WTC11 (cell line): ENCODE results near the gene CACNG1. TPM values are rescaled to one million over a fixed set of nuclear protein-coding genes. Genes with fewer than 3 reads are reported as not detected.
A peak's percentile ranks its signal among the peaks of the same experiment; 100 is the strongest.

Experiments
- ATAC-seq: fragments of 200-7000 bp; cut with Tn5 transposase; 2 replicates; pipeline ENCODE4 v1.10.0; 2021; ENCODE audit warnings: mild to moderate bottlenecking, moderate library complexity
- CTCF ChIA-PET: fragments of 300-600 bp; sonication (Branson Sonifier 250); formaldehyde crosslinking; loops from one replicate; lab custom pipeline; 2021; ENCODE audit warnings: antibody characterized with exemption; lab: Charles Lee
- POLR2A ChIA-PET: fragments of 350-600 bp; sonication (Branson Sonifier 250); formaldehyde crosslinking; loops from one replicate; lab custom pipeline; 2021; ENCODE audit warnings: antibody characterized with exemption; lab: Charles Lee
- DNase-seq: peaks from one replicate; pipeline ENCODE4 v3.0.0; 2021; ENCODE audit warnings: low spot score
- H3K27ac Mint-ChIP-seq: 2 replicates; pipeline ENCODE4 v1.8.0; 2021; ENCODE audit warnings: mixed read lengths
- H3K27me3 Mint-ChIP-seq: 2 replicates; pipeline ENCODE4 v1.8.0; 2021; ENCODE audit warnings: low read depth, mild to moderate bottlenecking, moderate library complexity, mixed read lengths
- H3K36me3 Mint-ChIP-seq: 2 replicates; pipeline ENCODE4 v1.8.0; 2021; ENCODE audit warnings: mixed read lengths
- H3K4me1 Mint-ChIP-seq: 2 replicates; pipeline ENCODE4 v1.8.0; 2022; ENCODE audit warnings: mixed read lengths
- H3K4me3 Mint-ChIP-seq: 2 replicates; pipeline ENCODE4 v1.8.0; 2021; ENCODE audit warnings: mild to moderate bottlenecking, moderate library complexity, mixed read lengths
- H3K9me3 Mint-ChIP-seq: 2 replicates; pipeline ENCODE4 v1.8.0; 2021; ENCODE audit warnings: mixed read lengths
- CBFB ChIP-seq: sonication (generic); formaldehyde crosslinking; IDR thresholded peaks from 2 replicates; pipeline ENCODE4 v1.8.1; 2022; ENCODE audit warnings: mild to moderate bottlenecking, low read depth, missing genetic modification reagents
- CREM ChIP-seq: sonication (generic); formaldehyde crosslinking; IDR thresholded peaks from 2 replicates; pipeline ENCODE4 v1.8.1; 2022; ENCODE audit warnings: mild to moderate bottlenecking, missing genetic modification reagents, moderate library complexity
- E2F1 ChIP-seq: sonication (generic); formaldehyde crosslinking; IDR thresholded peaks from 2 replicates; pipeline ENCODE4 v1.8.0; 2022; ENCODE audit warnings: mild to moderate bottlenecking, missing genetic modification reagents
- EMX1 ChIP-seq: fragments of 250-450 bp; sonication (Bioruptor Pico); IDR thresholded peaks from 2 replicates; pipeline ENCODE4 v1.8.0; 2021; ENCODE audit warnings: mild to moderate bottlenecking
- FOXK1 ChIP-seq: sonication (generic); formaldehyde crosslinking; IDR thresholded peaks from 2 replicates; pipeline ENCODE4 v1.8.0; 2022; ENCODE audit warnings: mild to moderate bottlenecking, moderate library complexity, missing genetic modification reagents
- GTF2I ChIP-seq: fragments of 250-450 bp; sonication (Bioruptor Pico); conservative IDR thresholded peaks from 2 replicates; pipeline ENCODE4 v1.4.0; 2021; ENCODE audit warnings: mild to moderate bottlenecking
- HMGA2 ChIP-seq: fragments of 250-450 bp; sonication (Bioruptor Pico); IDR thresholded peaks from 2 replicates; pipeline ENCODE4 v1.4.0; 2021; ENCODE audit warnings: mild to moderate bottlenecking, moderate library complexity
- JAZF1 ChIP-seq: fragments of 250-450 bp; sonication (Bioruptor Pico); IDR thresholded peaks from 2 replicates; pipeline ENCODE4 v1.9.0; 2021; ENCODE audit warnings: moderate library complexity, mild to moderate bottlenecking, inconsistent platforms
- NR1H2 ChIP-seq: sonication (generic); formaldehyde crosslinking; IDR thresholded peaks from 2 replicates; pipeline ENCODE4 v1.9.0; 2021; ENCODE audit warnings: mild to moderate bottlenecking, moderate library complexity, missing genetic modification reagents
- NR3C1 ChIP-seq: sonication (generic); formaldehyde crosslinking; conservative IDR thresholded peaks from 2 replicates; pipeline ENCODE4 v1.8.1; 2023; ENCODE audit warnings: low read depth, mild to moderate bottlenecking, missing genetic modification reagents
- PRRX2 ChIP-seq: fragments of 250-450 bp; sonication (Bioruptor Pico); IDR thresholded peaks from 2 replicates; pipeline ENCODE4 v1.8.0; 2021; ENCODE audit warnings: mild to moderate bottlenecking
- SMAD4 ChIP-seq: sonication (generic); formaldehyde crosslinking; IDR thresholded peaks from 2 replicates; pipeline ENCODE4 v1.8.0; 2022; ENCODE audit warnings: mild to moderate bottlenecking, missing genetic modification reagents
- STAT6 ChIP-seq: sonication (generic); formaldehyde crosslinking; conservative IDR thresholded peaks from 2 replicates; pipeline ENCODE4 v1.8.1; 2023; ENCODE audit warnings: mild to moderate bottlenecking, low read depth, missing genetic modification reagents, moderate library complexity
- ZNF416 ChIP-seq: fragments of 250-450 bp; sonication (Bioruptor Pico); IDR thresholded peaks from 2 replicates; pipeline ENCODE4 v1.9.0; 2021; ENCODE audit warnings: mild to moderate bottlenecking, inconsistent platforms
- total RNA-seq: library from RNA; stranded (reverse); gene quantifications from 3 replicates; pipeline ENCODE4 v1.2.3, GENCODE V29; 2021
- TF ChIP-seq, protein P1 (sequence below): sonication (generic); formaldehyde crosslinking; IDR thresholded peaks from 2 replicates; pipeline ENCODE4 v1.8.0; 2022; ENCODE audit warnings: mild to moderate bottlenecking, missing genetic modification reagents
- TF ChIP-seq, protein P2 (sequence below): sonication (generic); formaldehyde crosslinking; IDR thresholded peaks from 2 replicates; pipeline ENCODE4 v1.8.1; 2023; ENCODE audit warnings: mild to moderate bottlenecking, missing genetic modification reagents
- TF ChIP-seq, protein P3 (sequence below): sonication (generic); formaldehyde crosslinking; IDR thresholded peaks from 2 replicates; pipeline ENCODE4 v1.8.0; 2022; ENCODE audit warnings: mild to moderate bottlenecking, missing genetic modification reagents
- TF ChIP-seq, protein P4 (sequence below): sonication (generic); formaldehyde crosslinking; conservative IDR thresholded peaks from 2 replicates; pipeline ENCODE4 v1.8.1; 2022; ENCODE audit warnings: mild to moderate bottlenecking, missing genetic modification reagents
- TF ChIP-seq, protein P5 (sequence below): sonication (generic); formaldehyde crosslinking; IDR thresholded peaks from 2 replicates; pipeline ENCODE4 v1.8.0; 2023; ENCODE audit warnings: missing genetic modification reagents, mild to moderate bottlenecking, borderline replicate concordance

The CACNG1 gene
- total RNA-seq, 1 experiment from 2014 or later = not detected

- Mint-ChIP-seq H3K4me3 (no peak overlapping the region), H3K36me3 (no peaks in the 10 kb centered on the region), H3K4me1 (peaks cover 9% of the 10 kb centered on the region), H3K9me3 (peaks cover 8% of the 10 kb centered on the region), H3K27me3 (no peaks in the 10 kb centered on the region), H3K27ac (no peak overlapping the region)
- no peak for ATAC-seq
- DNase-seq = no peak
- ChIA-PET POLR2A (interaction anchor here (0.5 kb wide), 1 partner anchor 188 kb away, joined by 4 read pairs; no protein-coding TSS in a partner anchor), CTCF (no interaction called here)
- TF ChIP-seq, protein P1, sequence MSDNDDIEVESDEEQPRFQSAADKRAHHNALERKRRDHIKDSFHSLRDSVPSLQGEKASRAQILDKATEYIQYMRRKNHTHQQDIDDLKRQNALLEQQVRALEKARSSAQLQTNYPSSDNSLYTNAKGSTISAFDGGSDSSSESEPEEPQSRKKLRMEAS (CRISPR knock-in tag) = no peak
- TF ChIP-seq SMAD4 (CRISPR knock-in tag) (no peak), FOXK1 (CRISPR knock-in tag) (no peak), GTF2I (CRISPR knock-in tag) (no peak), NR1H2 (CRISPR knock-in tag) (no peak)
- TF ChIP-seq, protein P2, sequence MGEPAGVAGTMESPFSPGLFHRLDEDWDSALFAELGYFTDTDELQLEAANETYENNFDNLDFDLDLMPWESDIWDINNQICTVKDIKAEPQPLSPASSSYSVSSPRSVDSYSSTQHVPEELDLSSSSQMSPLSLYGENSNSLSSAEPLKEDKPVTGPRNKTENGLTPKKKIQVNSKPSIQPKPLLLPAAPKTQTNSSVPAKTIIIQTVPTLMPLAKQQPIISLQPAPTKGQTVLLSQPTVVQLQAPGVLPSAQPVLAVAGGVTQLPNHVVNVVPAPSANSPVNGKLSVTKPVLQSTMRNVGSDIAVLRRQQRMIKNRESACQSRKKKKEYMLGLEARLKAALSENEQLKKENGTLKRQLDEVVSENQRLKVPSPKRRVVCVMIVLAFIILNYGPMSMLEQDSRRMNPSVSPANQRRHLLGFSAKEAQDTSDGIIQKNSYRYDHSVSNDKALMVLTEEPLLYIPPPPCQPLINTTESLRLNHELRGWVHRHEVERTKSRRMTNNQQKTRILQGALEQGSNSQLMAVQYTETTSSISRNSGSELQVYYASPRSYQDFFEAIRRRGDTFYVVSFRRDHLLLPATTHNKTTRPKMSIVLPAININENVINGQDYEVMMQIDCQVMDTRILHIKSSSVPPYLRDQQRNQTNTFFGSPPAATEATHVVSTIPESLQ (CRISPR knock-in tag) = no peak
Observed at GRCh38 chr17:67066717-67067116, 22.4 kb downstream of the CACNG1 start.

- Mint-ChIP-seq H3K27ac (peak overlapping the region; percentile 16; the same call in 1 of the 2 replicates), H3K36me3 (no peaks in the 10 kb centered on the region), H3K4me3 (no peak overlapping the region), H3K9me3 (peaks cover 5% of the 10 kb centered on the region), H3K27me3 (no peaks in the 10 kb centered on the region), H3K4me1 (peaks cover 9% of the 10 kb centered on the region)
- ATAC-seq = no peak
- POLR2A ChIA-PET = no interaction called here
- DNase-seq = no peak
- CTCF ChIA-PET = interaction anchor here (0.5 to 2.1 kb wide), 4 partner anchors 51 to 1548 kb away, joined by 3 to 7 read pairs (median 3); no protein-coding TSS in a partner anchor
- TF ChIP-seq ZNF416 (CRISPR knock-in tag) (no peak), JAZF1 (no peak), STAT6 (no peak), PRRX2 (CRISPR knock-in tag) (no peak), EMX1 (no peak), CBFB (CRISPR knock-in tag) (no peak), NR3C1 (no peak)
- TF ChIP-seq, protein P3, sequence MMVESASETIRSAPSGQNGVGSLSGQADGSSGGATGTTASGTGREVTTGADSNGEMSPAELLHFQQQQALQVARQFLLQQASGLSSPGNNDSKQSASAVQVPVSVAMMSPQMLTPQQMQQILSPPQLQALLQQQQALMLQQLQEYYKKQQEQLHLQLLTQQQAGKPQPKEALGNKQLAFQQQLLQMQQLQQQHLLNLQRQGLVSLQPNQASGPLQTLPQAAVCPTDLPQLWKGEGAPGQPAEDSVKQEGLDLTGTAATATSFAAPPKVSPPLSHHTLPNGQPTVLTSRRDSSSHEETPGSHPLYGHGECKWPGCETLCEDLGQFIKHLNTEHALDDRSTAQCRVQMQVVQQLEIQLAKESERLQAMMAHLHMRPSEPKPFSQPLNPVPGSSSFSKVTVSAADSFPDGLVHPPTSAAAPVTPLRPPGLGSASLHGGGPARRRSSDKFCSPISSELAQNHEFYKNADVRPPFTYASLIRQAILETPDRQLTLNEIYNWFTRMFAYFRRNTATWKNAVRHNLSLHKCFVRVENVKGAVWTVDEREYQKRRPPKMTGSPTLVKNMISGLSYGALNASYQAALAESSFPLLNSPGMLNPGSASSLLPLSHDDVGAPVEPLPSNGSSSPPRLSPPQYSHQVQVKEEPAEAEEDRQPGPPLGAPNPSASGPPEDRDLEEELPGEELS = no peak
Observed at GRCh38 chr17:67067571-67068482, 23.5 kb downstream of the CACNG1 start.

GRCh38 chr17:67068999-67069398, 24.6 kb downstream of the CACNG1 start:
- peaks cover 9% of the 10 kb centered on the region for H3K4me1 Mint-ChIP-seq
- ChIA-PET CTCF (interaction anchor here (0.7 to 2.1 kb wide), 2 partner anchors 53 to 1547 kb away, joined by 3 to 7 read pairs; no protein-coding TSS in a partner anchor), POLR2A (no interaction called here)
- no peak overlapping the region; the same call in 1 of the 2 replicates for H3K27ac Mint-ChIP-seq
- H3K9me3 Mint-ChIP-seq = no peaks in the 10 kb centered on the region
- ATAC-seq (no peak), DNase-seq (no peak)
- peaks cover 3% of the 10 kb centered on the region; the same call in 1 of the 2 replicates for H3K36me3 Mint-ChIP-seq
- H3K27me3 Mint-ChIP-seq = no peaks in the 10 kb centered on the region
- no peak overlapping the region for H3K4me3 Mint-ChIP-seq
- TF ChIP-seq, protein P4, sequence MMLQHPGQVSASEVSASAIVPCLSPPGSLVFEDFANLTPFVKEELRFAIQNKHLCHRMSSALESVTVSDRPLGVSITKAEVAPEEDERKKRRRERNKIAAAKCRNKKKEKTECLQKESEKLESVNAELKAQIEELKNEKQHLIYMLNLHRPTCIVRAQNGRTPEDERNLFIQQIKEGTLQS (CRISPR knock-in tag) = no peak
- TF ChIP-seq, protein P5, sequence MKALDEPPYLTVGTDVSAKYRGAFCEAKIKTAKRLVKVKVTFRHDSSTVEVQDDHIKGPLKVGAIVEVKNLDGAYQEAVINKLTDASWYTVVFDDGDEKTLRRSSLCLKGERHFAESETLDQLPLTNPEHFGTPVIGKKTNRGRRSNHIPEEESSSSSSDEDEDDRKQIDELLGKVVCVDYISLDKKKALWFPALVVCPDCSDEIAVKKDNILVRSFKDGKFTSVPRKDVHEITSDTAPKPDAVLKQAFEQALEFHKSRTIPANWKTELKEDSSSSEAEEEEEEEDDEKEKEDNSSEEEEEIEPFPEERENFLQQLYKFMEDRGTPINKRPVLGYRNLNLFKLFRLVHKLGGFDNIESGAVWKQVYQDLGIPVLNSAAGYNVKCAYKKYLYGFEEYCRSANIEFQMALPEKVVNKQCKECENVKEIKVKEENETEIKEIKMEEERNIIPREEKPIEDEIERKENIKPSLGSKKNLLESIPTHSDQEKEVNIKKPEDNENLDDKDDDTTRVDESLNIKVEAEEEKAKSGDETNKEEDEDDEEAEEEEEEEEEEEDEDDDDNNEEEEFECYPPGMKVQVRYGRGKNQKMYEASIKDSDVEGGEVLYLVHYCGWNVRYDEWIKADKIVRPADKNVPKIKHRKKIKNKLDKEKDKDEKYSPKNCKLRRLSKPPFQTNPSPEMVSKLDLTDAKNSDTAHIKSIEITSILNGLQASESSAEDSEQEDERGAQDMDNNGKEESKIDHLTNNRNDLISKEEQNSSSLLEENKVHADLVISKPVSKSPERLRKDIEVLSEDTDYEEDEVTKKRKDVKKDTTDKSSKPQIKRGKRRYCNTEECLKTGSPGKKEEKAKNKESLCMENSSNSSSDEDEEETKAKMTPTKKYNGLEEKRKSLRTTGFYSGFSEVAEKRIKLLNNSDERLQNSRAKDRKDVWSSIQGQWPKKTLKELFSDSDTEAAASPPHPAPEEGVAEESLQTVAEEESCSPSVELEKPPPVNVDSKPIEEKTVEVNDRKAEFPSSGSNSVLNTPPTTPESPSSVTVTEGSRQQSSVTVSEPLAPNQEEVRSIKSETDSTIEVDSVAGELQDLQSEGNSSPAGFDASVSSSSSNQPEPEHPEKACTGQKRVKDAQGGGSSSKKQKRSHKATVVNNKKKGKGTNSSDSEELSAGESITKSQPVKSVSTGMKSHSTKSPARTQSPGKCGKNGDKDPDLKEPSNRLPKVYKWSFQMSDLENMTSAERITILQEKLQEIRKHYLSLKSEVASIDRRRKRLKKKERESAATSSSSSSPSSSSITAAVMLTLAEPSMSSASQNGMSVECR (CRISPR knock-in tag) = no peak
- TF ChIP-seq CREM (CRISPR knock-in tag) (no peak), HMGA2 (CRISPR knock-in tag) (no peak), E2F1 (CRISPR knock-in tag) (no peak)
